GM18907 (cell line): ENCODE measurements around the gene ABR.
"Not testable (repeated sequence)": the region's sequence is repeated elsewhere in the genome, so short reads cannot be mapped to it uniquely, and the experiment has no call there.

Source experiments
- ATAC-seq: cut with Tn5 transposase; IDR thresholded peaks from one replicate; pipeline ENCODE4 v1.9.1; 2021; ENCODE audit warnings: mild to moderate bottlenecking, moderate library complexity; ENCODE audit not compliant: unreplicated experiment

The ABR gene

DNA sequence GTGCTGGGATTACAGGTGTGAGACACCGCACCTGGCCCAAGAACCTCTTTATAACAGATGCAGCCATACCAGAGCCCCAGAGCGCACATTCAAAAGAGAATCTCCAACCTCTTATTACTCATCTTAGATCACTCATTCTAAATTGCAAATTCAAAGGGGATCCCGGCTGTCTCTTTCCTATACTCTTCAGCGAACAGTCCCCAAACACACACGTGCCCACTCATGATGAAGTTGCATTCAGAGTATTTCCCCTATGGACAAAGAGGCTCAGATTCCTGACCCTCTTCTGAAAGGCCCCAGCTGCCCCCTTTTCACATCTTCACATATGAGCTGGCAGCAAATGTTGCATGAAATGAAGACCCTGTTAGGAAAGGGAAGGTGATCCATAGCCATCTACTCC lies 22.5 kb upstream of the ABR start:
- no peak for ATAC-seq

DNA sequence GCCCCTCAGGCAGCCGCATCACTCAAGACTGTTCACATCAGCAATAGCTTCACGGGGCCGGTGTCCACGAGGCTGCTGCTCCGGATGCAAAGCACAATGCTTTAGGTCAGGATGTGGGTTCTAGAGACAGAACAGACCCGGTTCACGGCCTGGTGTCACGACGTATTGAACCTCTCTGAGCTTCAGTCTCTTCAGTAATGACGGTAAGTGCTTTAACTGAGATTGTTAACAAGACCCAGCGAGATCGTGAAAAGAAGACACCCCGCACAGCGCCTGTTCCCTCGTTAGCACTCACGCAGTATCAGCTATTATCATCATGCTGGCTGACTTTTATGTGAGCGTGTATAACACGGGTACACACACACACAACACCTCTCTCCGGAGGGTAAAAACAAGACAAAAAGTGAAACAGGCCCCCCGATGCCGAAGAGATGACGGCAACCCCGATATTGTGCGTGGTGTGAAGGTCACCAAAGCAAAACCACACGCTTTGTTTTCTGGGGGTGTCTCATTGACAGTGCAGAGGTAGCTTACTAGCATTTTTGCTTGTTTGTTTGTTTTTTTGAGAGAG lies 21.4 kb upstream of the ABR start:
- ATAC-seq = no peak

DNA sequence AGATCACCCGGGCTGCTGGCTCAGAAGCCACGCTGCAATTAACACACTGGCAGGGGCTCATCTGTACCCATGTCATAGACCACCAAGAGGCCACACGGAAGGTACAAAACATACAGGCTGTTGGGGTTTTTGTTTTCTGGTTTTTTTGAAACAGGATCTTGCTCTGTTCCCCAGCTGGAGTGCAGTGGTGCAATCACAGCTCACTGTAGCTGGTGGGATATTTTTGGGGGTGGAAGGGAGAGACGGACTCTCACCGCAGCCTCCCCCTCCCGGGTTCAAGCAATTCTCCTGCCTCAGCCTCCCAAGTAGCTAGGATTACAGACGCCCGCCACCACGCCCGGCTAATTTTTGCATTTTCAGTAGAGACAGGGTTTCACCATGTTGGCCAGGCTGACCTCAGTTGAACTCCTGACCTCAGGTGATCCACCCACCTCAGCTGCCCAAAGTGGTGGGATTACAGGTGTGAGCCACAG lies 19.5 kb upstream of the ABR start:
- not testable (repeated sequence) for ATAC-seq

DNA sequence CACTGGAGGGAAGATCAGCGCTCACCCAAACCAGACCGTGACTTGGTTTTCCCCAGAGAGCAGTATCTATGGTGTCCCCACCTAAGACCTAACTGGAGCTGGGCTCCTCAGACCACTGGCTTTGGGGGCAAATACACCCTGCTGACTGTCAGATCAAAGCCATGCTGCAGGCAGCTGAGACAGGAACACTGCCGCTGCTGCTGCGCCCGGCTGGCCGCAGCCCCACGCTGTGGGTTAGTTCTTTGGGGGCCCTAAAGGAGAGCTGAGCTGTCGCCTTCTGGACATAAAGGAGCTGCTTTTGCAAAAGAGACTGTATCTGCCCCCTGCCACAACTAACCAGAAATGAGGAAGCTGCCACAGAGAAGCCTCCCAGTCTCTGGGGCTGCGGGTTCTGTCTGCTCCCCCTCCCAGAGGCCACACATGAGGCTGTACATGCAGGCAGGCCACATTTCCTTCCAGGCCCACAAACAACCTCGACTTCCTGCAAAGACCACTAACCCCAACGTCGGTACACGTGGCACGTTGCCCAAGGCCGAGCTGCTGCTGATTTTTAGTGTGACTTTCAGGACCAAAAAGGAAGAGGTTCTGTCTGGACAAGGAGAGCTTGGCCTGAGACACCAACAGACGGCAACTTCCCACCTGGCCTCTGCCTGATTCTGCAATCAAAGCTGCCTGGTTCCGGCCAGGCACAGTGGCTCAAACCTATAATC lies 18.2 kb upstream of the ABR start:
- peak; percentile 73 for ATAC-seq

DNA sequence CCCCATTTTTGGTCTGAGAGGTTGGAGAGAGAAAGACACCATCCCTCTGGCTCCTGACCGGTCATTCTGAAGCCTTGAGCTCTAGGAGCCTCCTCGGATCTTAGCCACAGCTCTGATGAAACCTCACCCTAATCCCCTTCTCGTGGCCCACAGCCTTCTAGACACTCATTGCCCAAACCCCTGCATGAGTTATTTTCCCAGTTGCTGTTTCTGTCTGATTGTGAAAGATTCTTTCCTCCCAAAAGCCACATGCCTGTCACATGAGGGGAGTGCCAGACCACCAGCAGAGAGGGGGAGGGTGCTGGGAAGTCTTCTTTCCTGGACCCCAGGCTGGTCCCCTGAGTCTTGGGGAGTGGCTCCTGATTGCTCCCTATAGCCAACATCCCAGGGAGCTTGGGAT lies 17.6 kb upstream of the ABR start:
- peak; percentile 10 for ATAC-seq

DNA sequence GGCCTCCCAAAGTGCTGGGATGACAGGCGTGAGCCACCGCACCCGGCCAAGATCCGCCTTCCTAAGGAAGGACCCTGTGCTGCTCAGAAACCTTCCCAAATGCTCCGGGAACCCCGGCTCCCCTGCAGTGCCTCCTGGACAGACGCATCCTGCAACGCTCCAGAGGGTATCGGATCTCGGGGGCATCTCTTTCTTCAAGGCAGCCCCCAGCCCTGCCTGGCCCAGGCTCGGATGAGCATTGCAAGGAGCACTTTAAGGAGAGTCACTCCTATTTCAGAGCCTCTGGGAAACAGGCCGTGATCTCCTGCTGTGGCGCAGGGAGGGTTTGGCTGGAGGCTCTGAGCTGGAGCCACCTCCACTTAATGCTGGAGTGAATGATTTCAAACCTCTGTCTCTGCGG lies 17.2 kb upstream of the ABR start:
- no peak for ATAC-seq

DNA sequence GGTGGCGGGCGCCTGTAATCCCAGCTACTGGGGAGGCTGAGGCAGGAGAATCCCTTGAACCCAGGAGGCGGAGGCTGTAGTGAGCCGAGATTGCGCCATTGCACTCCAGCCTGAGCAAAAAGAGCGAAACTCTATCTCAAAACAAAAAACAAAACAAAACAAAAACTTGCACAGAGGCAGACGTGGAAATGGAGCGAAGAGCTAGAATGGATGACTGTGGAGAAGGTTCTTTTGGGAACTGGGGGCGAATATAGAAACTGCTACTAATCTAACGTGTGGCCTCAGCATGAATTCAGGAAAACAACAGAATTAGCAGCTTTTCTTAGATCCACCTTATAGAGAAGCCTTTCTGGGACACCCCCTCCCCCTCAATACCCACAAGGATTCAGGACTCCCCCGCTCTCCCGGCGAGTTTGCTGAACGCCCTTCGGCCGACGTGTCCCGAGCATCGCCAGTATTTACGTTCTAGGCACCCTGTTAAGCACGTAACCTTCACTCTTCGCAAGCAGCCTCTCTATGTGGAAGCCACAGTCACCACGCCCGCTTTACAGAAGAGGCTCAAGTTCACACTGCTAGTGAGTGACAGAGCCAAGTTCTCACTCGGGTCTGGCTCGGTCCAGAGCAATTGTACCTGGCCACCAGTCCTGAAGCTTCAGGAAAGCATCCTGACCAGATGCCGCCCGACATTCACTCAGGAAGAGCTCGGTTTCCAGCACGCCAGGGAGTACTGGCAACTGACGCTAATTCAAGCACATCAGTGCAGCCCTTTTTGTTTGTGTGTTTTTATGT lies 13.3 kb upstream of the ABR start:
- no peak for ATAC-seq

DNA sequence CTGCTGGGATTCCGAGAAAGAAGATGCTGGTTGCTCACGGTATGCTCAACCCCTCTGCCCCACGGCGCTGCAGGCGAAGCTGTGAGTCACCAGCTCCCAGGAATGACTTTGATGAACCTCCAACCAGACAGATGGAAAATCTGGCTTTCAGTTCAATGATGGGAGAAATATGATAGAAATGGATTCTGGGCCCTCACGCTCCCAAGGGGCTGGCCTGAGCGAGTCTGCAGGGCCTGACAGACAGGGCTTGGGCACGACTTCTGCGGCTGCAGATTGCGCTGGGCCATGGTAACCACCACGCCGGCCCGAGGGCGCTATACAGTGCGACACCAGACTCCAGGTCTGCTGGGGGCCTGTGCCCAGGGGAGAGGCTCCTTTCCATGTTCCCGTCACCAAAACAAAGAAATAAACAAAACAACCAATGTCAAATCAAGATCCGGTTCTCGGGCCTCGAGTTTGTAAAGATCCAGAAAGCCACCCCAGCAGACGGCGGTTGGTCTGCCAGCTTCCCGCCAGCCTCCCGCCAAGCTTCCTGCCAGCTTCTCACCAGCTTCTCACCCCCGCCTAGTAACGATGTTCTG lies 11.1 kb upstream of the ABR start:
- no peak for ATAC-seq

DNA sequence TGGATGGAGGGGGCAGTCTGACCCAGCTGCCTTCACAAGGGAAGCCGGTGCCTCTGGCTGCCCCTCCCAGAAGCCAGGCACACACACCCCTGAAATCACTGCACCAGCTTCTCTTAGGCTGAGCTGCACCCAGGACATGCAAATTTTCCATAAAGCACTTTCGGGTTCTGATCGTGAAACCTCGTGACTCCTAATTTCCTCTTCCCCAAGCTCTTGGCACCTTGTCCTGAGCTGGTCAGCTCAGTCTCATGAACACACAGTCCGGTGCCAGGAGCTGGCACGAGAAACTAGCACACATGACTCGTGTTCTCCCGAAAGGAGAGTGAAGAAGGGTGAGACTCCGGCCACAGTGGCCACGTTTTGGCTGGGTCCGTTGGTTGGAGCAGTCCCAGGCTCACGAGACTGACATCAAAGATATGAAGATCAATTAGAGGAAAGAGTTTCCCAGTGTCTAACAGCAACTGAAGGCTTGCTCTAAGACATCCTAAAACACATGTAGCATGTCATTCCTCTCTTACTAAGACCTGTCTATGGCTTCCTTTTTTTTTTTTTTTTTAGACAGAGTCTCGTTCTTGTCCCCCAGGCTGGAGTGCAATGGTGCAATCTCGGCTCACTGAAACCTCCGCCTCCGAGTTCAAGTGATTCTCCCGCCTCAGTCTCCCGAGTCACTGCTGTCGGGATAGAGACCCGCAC lies 9.2 kb upstream of the ABR start:
- no peak for ATAC-seq

DNA sequence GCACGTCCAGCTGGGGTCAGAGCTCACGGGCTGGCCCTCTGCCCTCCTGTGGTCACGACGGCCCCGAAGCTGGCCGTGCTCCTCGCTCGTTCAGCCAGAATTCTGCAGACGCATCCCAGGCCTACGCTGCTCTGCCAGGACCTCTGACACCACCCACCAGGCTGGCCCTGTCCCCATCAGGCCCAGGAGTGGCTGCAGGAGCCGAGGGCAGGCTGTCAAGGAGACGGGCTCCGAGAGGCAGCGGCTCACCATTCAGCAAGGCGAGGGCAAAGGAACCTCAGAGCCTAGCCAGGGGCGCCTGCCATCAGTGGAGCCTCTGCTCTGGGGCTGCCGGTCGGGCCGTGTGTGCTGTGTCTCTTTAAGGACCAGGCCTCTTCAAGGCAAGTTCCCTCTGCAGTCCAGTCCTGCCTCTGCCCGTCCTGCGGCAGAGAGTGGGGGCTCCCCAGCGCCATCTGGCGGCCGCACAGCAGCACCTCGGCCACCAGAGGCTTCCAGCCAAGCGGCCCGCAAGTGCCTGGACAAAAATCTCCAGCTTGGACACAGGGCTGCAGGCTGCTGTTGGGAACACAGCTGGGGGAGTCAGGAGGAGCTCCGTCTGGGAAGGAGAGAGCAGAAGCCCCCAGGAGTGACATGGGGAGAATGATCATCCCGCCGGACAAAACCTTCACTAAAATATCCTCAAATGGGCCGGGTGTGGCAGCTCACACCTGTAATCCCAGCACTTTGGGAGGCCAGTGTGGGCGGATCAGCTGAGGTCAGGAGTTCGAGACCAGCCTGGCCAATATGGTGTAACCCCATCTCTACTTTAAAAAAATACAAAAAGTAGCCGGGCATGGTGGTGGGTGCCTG lies 7.4 kb upstream of the ABR start:
- ATAC-seq = peak; percentile 36

DNA sequence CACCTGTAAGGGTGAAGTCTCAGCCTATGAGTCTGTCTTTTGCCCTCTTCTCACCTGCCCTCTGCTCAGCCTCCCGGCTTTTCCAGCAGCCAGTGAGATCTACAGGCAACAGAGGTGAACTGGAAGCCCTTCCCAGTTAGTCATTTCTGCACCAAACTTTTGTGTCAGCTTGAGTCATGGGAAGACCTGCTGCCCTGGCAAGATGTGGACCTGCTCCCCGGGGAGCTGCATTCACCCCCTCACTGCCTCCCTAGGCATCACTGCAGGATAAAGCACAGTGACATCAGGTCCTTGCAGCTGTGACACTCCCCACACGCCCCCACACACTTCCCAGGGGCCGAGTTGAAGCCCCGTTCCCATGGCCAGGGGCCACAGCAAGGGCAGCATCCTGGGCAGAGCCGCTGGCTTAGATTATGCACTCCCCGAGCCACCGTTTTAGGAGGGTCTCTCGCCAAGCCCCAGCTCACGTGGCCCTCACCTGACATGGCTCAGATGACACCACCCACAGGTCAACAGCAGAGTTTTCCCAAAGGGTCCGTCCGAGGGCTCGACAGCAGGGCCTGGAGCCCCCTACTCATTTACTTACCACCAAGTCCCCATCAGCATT lies 6.5 kb upstream of the ABR start:
- no peak for ATAC-seq

DNA sequence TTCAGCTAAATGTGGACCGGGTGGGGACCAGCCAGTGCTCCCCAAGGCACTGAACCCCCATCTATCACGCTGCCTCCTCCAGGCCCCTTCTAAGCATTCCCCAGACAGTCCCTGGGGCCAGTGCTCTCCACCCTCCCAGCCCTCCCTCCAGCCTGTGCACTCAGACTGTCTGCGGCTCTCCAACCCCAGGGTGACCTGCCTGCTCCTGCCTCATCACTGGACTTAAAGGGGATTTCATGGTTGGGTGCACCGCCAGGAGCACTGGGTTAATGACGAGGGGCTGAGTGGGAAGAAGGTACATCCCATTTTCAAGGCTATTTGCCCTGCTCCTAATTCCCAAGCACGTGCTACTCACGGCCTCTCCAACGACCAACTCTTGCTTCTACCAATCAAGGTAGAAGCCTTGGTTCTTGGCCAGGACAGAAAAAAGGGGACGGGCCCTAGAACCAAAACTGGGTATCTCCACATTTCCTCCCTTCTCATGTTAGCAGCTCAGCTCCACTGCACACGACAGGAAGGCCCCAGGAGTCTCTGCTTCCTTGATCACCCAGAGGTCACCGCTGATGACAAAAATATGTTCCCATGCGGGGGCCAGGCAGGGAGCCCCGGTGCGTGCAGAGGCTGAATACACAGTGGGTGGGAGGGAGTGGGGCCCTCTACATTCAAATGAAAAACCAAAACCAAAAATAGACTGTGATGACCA lies 3.5 kb upstream of the ABR start:
- ATAC-seq = peak; percentile 50

DNA sequence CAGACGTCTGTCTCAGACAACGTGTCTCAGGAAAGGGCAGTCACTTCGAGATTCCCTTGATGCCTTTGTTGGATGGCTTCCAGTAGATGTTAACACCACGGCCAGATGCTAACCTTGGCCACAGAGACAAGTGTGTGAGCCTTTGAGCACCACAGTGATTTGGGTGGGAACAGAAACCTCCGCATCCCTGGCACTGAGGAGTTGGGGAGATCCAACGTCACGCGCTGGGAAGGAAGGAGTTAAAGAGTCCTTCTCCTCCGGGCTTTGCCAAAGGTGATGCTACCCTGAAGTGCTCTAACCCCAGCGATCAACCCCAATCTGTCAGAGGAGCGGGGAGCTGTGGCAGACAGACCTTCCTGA lies 3.0 kb upstream of the ABR start:
- ATAC-seq = no peak

DNA sequence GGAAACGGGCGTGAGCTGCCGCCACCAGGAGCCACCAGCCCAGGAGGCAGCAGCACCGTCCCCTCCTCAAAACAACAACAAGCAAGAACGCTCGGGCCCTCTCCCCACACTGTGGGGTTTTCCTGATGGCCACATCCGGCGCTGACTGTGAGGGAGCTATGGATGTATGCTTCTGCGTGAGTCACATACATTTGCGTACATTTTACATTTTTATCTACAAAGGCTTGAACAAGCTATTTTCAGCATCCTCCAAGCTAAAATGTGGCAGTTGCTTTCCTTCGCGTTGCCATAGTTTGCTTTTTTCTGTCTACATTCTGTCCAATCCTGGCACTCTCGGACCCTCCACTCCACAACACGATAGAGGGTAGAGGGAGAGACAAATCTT lies 2.0 kb upstream of the ABR start:
- ATAC-seq = peak; percentile 23

DNA sequence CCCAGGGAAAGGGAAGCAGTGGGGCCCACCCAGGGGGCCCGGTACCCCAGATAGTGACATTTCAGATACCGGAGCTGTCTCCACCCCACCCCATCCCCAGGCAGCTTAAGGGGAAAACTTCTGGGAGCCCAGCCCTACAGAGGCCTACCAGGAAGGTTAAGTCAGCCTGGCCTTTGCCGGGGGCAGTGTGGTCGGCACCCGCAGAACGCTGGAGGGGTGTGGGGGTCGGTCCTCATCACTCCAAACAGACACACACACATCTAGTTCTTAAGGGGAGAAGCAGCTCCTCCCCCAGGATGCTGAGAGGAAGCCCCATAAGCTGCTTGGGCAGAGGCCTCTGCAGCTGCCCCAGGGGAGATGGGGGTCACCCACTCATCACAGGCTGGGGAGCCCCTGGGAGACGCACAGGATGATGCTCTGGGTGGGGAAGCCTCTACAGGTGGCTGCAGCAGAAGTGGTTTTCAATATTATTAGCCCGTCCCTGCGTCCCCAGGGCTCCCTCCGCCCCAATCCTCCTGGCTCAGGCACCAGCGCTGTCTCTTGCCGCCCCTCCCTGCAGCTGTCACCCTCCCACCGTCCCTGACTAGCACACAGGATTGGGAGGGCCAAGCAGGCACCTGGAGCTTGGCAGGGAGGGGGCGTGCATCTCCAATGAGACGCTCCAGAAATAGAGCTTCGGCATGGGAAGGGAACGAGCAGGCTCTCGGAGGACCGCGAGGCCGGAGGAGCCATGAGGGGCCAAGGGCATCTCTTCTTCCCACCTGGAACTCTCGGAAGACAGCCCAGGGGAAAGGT lies 1.4 kb upstream of the ABR start:
- ATAC-seq = peak; percentile 45

DNA sequence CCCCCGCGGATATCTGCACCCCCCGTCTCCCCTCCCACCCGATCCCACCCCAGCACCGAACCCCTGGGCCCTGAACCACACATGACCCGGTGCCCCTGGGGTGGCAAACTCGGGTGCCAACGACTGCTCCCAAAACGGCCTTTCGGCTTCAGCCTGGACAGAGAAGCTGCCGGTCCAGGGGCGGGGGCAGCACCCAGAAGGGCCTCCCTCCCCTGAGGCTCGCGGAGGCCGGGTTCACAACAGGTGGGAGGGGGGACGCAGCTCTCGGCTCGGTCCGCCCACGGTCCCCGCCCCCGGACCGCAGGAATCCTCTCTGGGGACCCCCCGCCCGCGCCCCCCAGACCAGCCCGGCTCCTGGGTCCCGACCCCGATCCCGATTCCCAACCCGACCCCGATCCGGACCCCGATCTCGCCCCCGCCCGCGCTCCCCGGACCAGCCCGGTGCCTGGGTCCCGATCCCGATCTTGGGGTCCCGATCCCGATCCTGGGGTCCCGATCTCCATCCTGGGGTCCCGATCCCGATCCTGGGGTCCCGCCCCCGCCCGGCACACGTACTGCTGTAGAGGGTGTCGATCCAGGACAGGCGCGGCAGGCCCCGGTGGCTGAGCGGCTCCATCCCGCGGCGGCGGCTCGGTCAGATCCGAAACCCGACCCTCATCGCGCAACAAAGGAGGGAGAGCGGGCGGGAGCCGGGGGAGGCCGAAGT lies 516 bp downstream of the ABR start:
- no peak for ATAC-seq

DNA sequence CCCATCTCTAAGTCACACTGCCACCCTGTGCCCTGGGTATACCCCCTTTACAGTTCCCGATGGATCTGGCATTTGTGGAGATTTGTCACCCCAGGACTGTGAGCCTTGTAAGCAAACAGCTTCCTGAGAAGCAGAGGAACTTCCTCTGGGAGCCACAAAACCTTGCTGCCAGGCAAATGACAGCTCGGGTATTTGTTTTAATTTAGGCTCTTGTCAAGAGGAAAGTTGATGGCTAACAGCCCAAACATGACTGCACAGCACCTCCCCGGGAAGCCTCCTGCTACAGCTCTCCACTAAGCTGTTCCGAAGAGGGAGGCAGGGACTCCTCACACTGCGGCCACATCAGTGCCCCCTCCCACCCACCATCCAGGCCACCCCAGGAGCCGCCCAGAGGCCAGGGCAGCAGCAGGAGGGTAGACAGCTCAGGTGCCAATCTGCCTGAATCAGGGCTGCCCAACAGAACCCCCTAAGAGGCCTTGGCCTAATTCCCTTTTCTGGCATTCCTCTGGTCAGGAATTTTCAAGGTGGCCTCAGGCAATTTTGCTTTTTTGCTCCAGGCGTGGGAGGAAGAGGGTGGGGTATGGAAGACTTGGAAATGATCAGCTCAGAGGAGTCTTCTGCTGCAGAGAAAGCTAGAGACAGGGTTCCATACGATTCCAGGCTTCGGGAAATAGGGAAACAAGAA lies 2.6 kb downstream of the ABR start:
- ATAC-seq = no peak
